GM12878 (cell line): ENCODE results near the gene SHMT1. TPM values are rescaled to one million over a fixed set of nuclear protein-coding genes. Genes with fewer than 3 reads are reported as not detected.

Experiments
- BCLAF1 ChIP-seq: fragments of 450-650 bp; IDR thresholded peaks from 2 replicates; pipeline ENCODE4 v1.6.1; 2017; ENCODE audit warnings: antibody characterized with exemption, mild to moderate bottlenecking, moderate library complexity
- CEBPB ChIP-seq, 2 experiments: fragments of 150-350 bp in 1 of 2; IDR thresholded peaks; 2 replicates each; pipeline ENCODE4 v1.6.1; 2012 to 2014; ENCODE audit warnings: low read depth in 2 of 2, low read length in 2 of 2, borderline replicate concordance in 1 of 2, inconsistent platforms in 1 of 2
- KDM1A ChIP-seq: fragments of 200-600 bp; sonication (generic); IDR thresholded peaks from 2 replicates; pipeline ENCODE4 v1.6.1; 2016; ENCODE audit warnings: borderline replicate concordance
- KLF5 ChIP-seq: fragments of 450-650 bp; IDR thresholded peaks from 2 replicates; pipeline ENCODE4 v1.6.1; 2014; ENCODE audit warnings: mild to moderate bottlenecking; ENCODE audit not compliant: partially characterized antibody
- LARP7 ChIP-seq: fragments of 450-650 bp; IDR thresholded peaks from 2 replicates; pipeline ENCODE4 v1.6.1; 2017; ENCODE audit warnings: mild to moderate bottlenecking
- MYB ChIP-seq: fragments of 150-350 bp; IDR thresholded peaks from 2 replicates; pipeline ENCODE4 v1.6.1; 2014; ENCODE audit warnings: mild to moderate bottlenecking, low read depth, low read length, borderline replicate concordance
- PML ChIP-seq: IDR thresholded peaks from 2 replicates; pipeline ENCODE4 v1.6.1; 2012; ENCODE audit warnings: low read length, inconsistent platforms
- POLR2AphosphoS5 ChIP-seq: IDR thresholded peaks from 2 replicates; pipeline ENCODE4 v1.6.1; 2011; ENCODE audit warnings: mild to moderate bottlenecking, low read length, inconsistent platforms
- SREBF2 ChIP-seq: IDR thresholded peaks from 2 replicates; pipeline ENCODE4 v1.6.1; 2012; ENCODE audit warnings: mild to moderate bottlenecking, low read length
- ZSCAN29 ChIP-seq: fragments of 450-650 bp; IDR thresholded peaks from 2 replicates; pipeline ENCODE4 v1.6.1; 2017; ENCODE audit warnings: mild to moderate bottlenecking, moderate library complexity
- polyA plus RNA-seq, 11 experiments: library from polyadenylated mRNA; depleted of rRNA in 4 of 11; unstranded in 6 of 11; stranded (reverse) in 5 of 11; fragments of >200 nt; fragmentation: Nextera tagmentation in 4 of 11; fragmentation: Illumina TruSeq in 1 of 11; extraction: Ambion mirVana in 4 of 11; extraction: Trizol in 1 of 11; gene quantifications; 1 replicate in 1 of 11; 2 replicates in 10 of 11; pipeline versions ENCODE4 v1.2.1 to v1.2.3, GENCODE V29; 2011 to 2016; ENCODE audit warnings: inconsistent platforms in 2 of 11, missing spikeins in 2 of 11, low read depth in 1 of 11
- total RNA-seq, 4 experiments: library from RNA; depleted of rRNA in 3 of 4; stranded (reverse); fragments of >200 nt in 3 of 4; fragmentation: Illumina TruSeq in 1 of 4; extraction: Trizol in 1 of 4; gene quantifications; 2 replicates each; pipeline versions ENCODE4 v1.2.1 to v1.2.3, GENCODE V29; 2013 to 2021
- TF ChIP-seq, protein P1 (sequence below): fragments of 450-650 bp; IDR thresholded peaks from 2 replicates; pipeline ENCODE4 v1.6.1; 2017; ENCODE audit warnings: borderline replicate concordance
- TF ChIP-seq, protein P2 (sequence below): fragments of 450-650 bp; formaldehyde crosslinking; IDR thresholded peaks from 2 replicates; pipeline ENCODE4 v1.4.0; 2022; ENCODE audit warnings: mild to moderate bottlenecking, moderate library complexity

SHMT1 gene
- total and polyA plus RNA-seq, 10 of the 15 experiments (the other 5 are each of a cell fraction or from before 2014, with no cell fraction given) = 5.2 to 60.1 (median 34.6) TPM

- no peak for TF ChIP-seq BCLAF1
- TF ChIP-seq SREBF2 = no peak
- no peak; the same call in 1 of the 2 replicates for TF ChIP-seq POLR2AphosphoS5
- TF ChIP-seq LARP7 = no peak
- TF ChIP-seq, protein P1, sequence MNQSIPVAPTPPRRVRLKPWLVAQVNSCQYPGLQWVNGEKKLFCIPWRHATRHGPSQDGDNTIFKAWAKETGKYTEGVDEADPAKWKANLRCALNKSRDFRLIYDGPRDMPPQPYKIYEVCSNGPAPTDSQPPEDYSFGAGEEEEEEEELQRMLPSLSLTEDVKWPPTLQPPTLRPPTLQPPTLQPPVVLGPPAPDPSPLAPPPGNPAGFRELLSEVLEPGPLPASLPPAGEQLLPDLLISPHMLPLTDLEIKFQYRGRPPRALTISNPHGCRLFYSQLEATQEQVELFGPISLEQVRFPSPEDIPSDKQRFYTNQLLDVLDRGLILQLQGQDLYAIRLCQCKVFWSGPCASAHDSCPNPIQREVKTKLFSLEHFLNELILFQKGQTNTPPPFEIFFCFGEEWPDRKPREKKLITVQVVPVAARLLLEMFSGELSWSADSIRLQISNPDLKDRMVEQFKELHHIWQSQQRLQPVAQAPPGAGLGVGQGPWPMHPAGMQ = no peak
- no peak for TF ChIP-seq KDM1A
- TF ChIP-seq MYB = no peak
- no peak for TF ChIP-seq ZSCAN29
- no peak for TF ChIP-seq PML
- no peak for TF ChIP-seq CEBPB (IDR thresholded peaks at IDR 0.05; ENCODE audit: borderline replicate concordance in 1 of 2, low read depth in 2 of 2, low read length in 2 of 2)
- TF ChIP-seq, protein P2, sequence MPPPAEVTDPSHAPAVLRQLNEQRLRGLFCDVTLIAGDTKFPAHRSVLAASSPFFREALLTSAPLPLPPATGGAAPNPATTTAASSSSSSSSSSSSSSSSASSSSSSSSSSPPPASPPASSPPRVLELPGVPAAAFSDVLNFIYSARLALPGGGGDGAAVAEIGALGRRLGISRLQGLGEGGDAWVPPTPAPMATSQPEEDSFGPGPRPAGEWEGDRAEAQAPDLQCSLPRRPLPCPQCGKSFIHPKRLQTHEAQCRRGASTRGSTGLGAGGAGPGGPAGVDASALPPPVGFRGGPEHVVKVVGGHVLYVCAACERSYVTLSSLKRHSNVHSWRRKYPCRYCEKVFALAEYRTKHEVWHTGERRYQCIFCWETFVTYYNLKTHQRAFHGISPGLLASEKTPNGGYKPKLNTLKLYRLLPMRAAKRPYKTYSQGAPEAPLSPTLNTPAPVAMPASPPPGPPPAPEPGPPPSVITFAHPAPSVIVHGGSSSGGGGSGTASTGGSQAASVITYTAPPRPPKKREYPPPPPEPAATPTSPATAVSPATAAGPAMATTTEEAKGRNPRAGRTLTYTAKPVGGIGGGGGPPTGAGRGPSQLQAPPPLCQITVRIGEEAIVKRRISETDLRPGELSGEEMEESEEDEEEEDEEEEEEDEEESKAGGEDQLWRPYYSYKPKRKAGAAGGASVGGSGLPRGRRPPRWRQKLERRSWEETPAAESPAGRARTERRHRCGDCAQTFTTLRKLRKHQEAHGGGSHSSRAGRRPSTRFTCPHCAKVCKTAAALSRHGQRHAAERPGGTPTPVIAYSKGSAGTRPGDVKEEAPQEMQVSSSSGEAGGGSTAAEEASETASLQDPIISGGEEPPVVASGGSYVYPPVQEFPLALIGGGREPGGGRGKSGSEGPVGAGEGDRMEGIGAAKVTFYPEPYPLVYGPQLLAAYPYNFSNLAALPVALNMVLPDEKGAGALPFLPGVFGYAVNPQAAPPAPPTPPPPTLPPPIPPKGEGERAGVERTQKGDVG (CRISPR knock-in tag) = no peak
- TF ChIP-seq KLF5 = no peak
Measured at GRCh38 chr17:18323507-18324139, 39.7 kb downstream of the SHMT1 start (continued).
